HEK293 (cell line): Measurements from ENCODE around the gene AIF1L.

Experiments
- CTCF ChIA-PET: fragments of 350-600 bp; formaldehyde crosslinking; extraction: SDS; loops from one replicate; lab custom pipeline; 2021; ENCODE audit warnings: antibody characterized with exemption; lab: Yijun Ruan, JAX
- POLR2A ChIA-PET: fragments of 300-600 bp; formaldehyde crosslinking; extraction: SDS; loops from one replicate; lab custom pipeline; 2020; ENCODE audit warnings: antibody characterized with exemption, inconsistent platforms; lab: Yijun Ruan, JAX
- H3K27ac ChIP-seq: fragments of 200-500 bp; sonication (Bioruptor generic); 2 replicates; pipeline ENCODE4 v1.5.1; 2014; ENCODE audit warnings: low read depth, low read length, control low read depth, inconsistent platforms; ENCODE audit errors: extremely low read depth
- H3K36me3 ChIP-seq, 2 experiments: fragments of 200-500 bp in 1 of 2; sonication (Bioruptor generic) in 1 of 2; 1 replicate in 1 of 2; 2 replicates in 1 of 2; pipeline ENCODE4 v1.5.1; 2014 to 2017; ENCODE audit warnings: inconsistent platforms in 2 of 2, low read length in 2 of 2; ENCODE audit not compliant: control insufficient read depth in 2 of 2, insufficient read depth in 1 of 2
- H3K4me1 ChIP-seq: fragments of 200-500 bp; sonication (Bioruptor generic); 2 replicates; pipeline ENCODE4 v1.5.1; 2014; ENCODE audit warnings: mild to moderate bottlenecking, low read length, inconsistent platforms; ENCODE audit not compliant: control insufficient read depth, insufficient read depth
- H3K4me3 ChIP-seq: 2 replicates; pipeline ENCODE4 v1.5.1; 2011; ENCODE audit warnings: low read depth, mild to moderate bottlenecking, control low read depth, low read length, moderate library complexity
- H3K9me3 ChIP-seq: fragments of 200-500 bp; sonication (Bioruptor generic); 2 replicates; pipeline ENCODE4 v1.5.1; 2014; ENCODE audit warnings: low read depth, low read length, inconsistent platforms; ENCODE audit not compliant: control insufficient read depth, insufficient read depth
- ZNF214 ChIP-seq: fragments of 450-650 bp; formaldehyde crosslinking; IDR thresholded peaks from 2 replicates; pipeline ENCODE4 v1.5.1; 2017; ENCODE audit warnings: missing biosample characterization, mild to moderate bottlenecking, missing genetic modification characterization, borderline replicate concordance
- ZNF239 ChIP-seq: fragments of 450-650 bp; formaldehyde crosslinking; IDR thresholded peaks from 2 replicates; pipeline ENCODE4 v1.5.1; 2016; ENCODE audit warnings: missing biosample characterization, missing genetic modification characterization
- ZNF248 ChIP-seq: fragments of 450-650 bp; formaldehyde crosslinking; IDR thresholded peaks from 2 replicates; pipeline ENCODE4 v1.5.1; 2017; ENCODE audit warnings: missing biosample characterization, missing genetic modification characterization
- ZNF292 ChIP-seq: fragments of 450-650 bp; formaldehyde crosslinking; IDR thresholded peaks from 2 replicates; pipeline ENCODE4 v1.5.1; 2016; ENCODE audit warnings: low read depth, missing biosample characterization, missing genetic modification characterization, borderline replicate concordance
- ZNF311 ChIP-seq: fragments of 450-650 bp; formaldehyde crosslinking; IDR thresholded peaks from 2 replicates; pipeline ENCODE4 v1.5.1; 2017; ENCODE audit warnings: missing biosample characterization, missing genetic modification characterization, borderline replicate concordance
- ZNF449 ChIP-seq: fragments of 450-650 bp; formaldehyde crosslinking; IDR thresholded peaks from 2 replicates; pipeline ENCODE4 v1.5.1; 2017; ENCODE audit warnings: missing biosample characterization, mild to moderate bottlenecking, missing genetic modification characterization, moderate library complexity
- ZNF510 ChIP-seq: fragments of 450-650 bp; formaldehyde crosslinking; IDR thresholded peaks from 2 replicates; pipeline ENCODE4 v1.5.1; 2018; ENCODE audit warnings: mild to moderate bottlenecking, missing genetic modification characterization, missing biosample characterization; ENCODE audit not compliant: insufficient replicate concordance
- ZNF561 ChIP-seq: fragments of 450-650 bp; IDR thresholded peaks from 2 replicates; pipeline ENCODE4 v1.5.1; 2018; ENCODE audit warnings: missing biosample characterization, missing genetic modification characterization, borderline replicate concordance
- ZNF658 ChIP-seq: fragments of 450-650 bp; formaldehyde crosslinking; IDR thresholded peaks from 2 replicates; pipeline ENCODE4; 2016; ENCODE audit warnings: missing biosample characterization, missing genetic modification characterization
- ZNF677 ChIP-seq: fragments of 450-650 bp; IDR thresholded peaks from 2 replicates; pipeline ENCODE4 v1.5.0; 2018; ENCODE audit warnings: missing biosample characterization, mild to moderate bottlenecking, missing genetic modification characterization, moderate library complexity
- ZNF776 ChIP-seq: fragments of 450-650 bp; formaldehyde crosslinking; IDR thresholded peaks from 2 replicates; pipeline ENCODE4 v1.5.0; 2017; ENCODE audit warnings: missing biosample characterization, missing genetic modification characterization, borderline replicate concordance
- ZNF777 ChIP-seq: fragments of 450-650 bp; formaldehyde crosslinking; IDR thresholded peaks from 2 replicates; pipeline ENCODE4 v1.5.1; 2017; ENCODE audit warnings: missing biosample characterization, missing genetic modification characterization, borderline replicate concordance
- ZSCAN18 ChIP-seq: fragments of 450-650 bp; formaldehyde crosslinking; IDR thresholded peaks from 2 replicates; pipeline ENCODE4 v1.5.1; 2016; ENCODE audit warnings: missing biosample characterization, missing genetic modification characterization
- TF ChIP-seq, protein P1 (sequence below): fragments of 450-650 bp; formaldehyde crosslinking; IDR thresholded peaks from 2 replicates; pipeline ENCODE4 v1.5.1; 2016; ENCODE audit warnings: missing biosample characterization, missing genetic modification characterization
- TF ChIP-seq, protein P2 (sequence below): fragments of 450-650 bp; formaldehyde crosslinking; IDR thresholded peaks from 2 replicates; pipeline ENCODE4 v1.5.1; 2016; ENCODE audit warnings: missing biosample characterization, missing genetic modification characterization, borderline replicate concordance
- TF ChIP-seq, protein P3 (sequence below): IDR thresholded peaks from 2 replicates; pipeline ENCODE4 v1.6.1; 2011; ENCODE audit warnings: mild to moderate bottlenecking, low read depth, low read length, borderline replicate concordance
- TF ChIP-seq, protein P4 (sequence below): fragments of 450-650 bp; formaldehyde crosslinking; IDR thresholded peaks from 2 replicates; pipeline ENCODE4 v1.5.1; 2017; ENCODE audit warnings: missing biosample characterization, missing genetic modification characterization

The AIF1L gene

DNA sequence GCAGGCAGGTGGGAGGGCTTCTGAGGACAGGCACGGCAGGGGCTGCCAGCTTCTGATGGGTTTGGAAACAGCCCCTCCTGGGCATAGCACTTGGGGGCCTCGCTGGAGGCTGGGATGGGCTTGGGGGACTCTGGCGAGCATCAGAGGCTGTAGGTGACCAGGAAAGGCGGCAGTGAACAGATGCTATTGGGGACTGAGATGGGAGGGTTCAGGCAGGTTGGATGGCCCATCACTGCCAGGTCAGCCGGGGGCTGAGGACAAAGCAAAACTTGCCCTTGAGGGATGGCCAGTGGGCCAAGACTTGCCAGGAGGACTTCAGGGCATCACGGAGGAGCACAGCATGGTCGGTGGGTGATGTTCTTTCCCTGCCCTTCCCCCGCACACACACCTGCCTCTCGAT lies 6.7 kb downstream of the AIF1L start:
- CTCF ChIA-PET, result interaction anchor here (0.9 to 1.7 kb wide), 3 partner anchors 23 to 46 kb away, joined by 3 to 8 read pairs (median 3); partner anchors contain the start of gene NUP214

DNA sequence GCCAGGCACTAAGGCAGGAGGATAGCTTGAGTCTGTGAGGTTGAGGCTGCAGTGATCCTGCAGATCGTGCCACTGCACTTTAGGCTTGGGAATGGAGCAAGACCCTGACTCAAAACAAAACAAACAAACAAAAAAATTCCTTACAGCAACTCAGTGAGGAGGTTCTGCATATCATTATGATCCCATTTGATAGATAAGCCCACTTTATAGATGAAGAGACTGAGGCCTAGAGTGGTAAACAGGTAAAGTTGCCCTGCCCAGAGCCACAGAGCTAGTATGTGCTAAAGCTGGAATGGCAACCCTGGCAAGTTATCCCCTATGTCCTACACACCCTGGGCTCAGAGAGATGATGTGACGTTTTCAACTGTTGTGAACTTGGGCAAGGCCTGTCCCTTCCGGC lies 7.2 kb downstream of the AIF1L start:
- Histone ChIP-seq H3K36me3 (no peaks in the 10 kb centered on the region), H3K4me3 (no peak overlapping the region), H3K27ac (no peak overlapping the region), H3K4me1 (no peaks in the 10 kb centered on the region), H3K9me3 (no peaks in the 10 kb centered on the region)
- ChIA-PET CTCF (interaction anchor here (1.7 kb wide), 2 partner anchors 22 to 46 kb away, joined by 3 to 8 read pairs; partner anchors contain the start of gene NUP214), POLR2A (interaction anchor here (1.1 to 1.3 kb wide), 2 partner anchors 10 to 22 kb away, joined by 3 to 4 read pairs; partner anchors contain the start of gene NUP214)
- no peak for TF ChIP-seq ZNF776 (tag by site-specific recombination)
- TF ChIP-seq ZNF239, result no peak
- TF ChIP-seq ZSCAN18 (tag by site-specific recombination), result no peak
- TF ChIP-seq ZNF561 (tag by site-specific recombination), result no peak
- TF ChIP-seq, protein P1, sequence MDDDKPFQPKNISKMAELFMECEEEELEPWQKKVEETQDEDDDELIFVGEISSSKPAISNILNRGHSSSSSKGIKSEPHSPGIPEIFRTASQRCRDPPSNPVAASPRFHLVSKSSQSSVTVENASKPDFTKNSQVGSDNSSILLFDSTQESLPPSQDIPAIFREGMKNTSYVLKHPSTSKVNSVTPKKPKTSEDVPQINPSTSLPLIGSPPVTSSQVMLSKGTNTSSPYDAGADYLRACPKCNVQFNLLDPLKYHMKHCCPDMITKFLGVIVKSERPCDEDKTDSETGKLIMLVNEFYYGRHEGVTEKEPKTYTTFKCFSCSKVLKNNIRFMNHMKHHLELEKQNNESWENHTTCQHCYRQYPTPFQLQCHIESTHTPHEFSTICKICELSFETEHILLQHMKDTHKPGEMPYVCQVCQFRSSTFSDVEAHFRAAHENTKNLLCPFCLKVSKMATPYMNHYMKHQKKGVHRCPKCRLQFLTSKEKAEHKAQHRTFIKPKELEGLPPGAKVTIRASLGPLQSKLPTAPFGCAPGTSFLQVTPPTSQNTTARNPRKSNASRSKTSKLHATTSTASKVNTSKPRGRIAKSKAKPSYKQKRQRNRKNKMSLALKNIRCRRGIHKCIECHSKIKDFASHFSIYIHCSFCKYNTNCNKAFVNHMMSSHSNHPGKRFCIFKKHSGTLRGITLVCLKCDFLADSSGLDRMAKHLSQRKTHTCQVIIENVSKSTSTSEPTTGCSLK (tag by site-specific recombination), result no peak
- no peak for TF ChIP-seq ZNF292 (tag by site-specific recombination)
- no peak for TF ChIP-seq ZNF677 (tag by site-specific recombination)
- TF ChIP-seq, protein P2, sequence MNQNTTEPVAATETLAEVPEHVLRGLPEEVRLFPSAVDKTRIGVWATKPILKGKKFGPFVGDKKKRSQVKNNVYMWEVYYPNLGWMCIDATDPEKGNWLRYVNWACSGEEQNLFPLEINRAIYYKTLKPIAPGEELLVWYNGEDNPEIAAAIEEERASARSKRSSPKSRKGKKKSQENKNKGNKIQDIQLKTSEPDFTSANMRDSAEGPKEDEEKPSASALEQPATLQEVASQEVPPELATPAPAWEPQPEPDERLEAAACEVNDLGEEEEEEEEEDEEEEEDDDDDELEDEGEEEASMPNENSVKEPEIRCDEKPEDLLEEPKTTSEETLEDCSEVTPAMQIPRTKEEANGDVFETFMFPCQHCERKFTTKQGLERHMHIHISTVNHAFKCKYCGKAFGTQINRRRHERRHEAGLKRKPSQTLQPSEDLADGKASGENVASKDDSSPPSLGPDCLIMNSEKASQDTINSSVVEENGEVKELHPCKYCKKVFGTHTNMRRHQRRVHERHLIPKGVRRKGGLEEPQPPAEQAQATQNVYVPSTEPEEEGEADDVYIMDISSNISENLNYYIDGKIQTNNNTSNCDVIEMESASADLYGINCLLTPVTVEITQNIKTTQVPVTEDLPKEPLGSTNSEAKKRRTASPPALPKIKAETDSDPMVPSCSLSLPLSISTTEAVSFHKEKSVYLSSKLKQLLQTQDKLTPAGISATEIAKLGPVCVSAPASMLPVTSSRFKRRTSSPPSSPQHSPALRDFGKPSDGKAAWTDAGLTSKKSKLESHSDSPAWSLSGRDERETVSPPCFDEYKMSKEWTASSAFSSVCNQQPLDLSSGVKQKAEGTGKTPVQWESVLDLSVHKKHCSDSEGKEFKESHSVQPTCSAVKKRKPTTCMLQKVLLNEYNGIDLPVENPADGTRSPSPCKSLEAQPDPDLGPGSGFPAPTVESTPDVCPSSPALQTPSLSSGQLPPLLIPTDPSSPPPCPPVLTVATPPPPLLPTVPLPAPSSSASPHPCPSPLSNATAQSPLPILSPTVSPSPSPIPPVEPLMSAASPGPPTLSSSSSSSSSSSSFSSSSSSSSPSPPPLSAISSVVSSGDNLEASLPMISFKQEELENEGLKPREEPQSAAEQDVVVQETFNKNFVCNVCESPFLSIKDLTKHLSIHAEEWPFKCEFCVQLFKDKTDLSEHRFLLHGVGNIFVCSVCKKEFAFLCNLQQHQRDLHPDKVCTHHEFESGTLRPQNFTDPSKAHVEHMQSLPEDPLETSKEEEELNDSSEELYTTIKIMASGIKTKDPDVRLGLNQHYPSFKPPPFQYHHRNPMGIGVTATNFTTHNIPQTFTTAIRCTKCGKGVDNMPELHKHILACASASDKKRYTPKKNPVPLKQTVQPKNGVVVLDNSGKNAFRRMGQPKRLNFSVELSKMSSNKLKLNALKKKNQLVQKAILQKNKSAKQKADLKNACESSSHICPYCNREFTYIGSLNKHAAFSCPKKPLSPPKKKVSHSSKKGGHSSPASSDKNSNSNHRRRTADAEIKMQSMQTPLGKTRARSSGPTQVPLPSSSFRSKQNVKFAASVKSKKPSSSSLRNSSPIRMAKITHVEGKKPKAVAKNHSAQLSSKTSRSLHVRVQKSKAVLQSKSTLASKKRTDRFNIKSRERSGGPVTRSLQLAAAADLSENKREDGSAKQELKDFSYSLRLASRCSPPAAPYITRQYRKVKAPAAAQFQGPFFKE (tag by site-specific recombination), result no peak
- TF ChIP-seq ZNF777 (tag by site-specific recombination), result no peak
- no peak for TF ChIP-seq ZNF248 (tag by site-specific recombination)
- TF ChIP-seq ZNF311, result no peak
- no peak for TF ChIP-seq ZNF658 (tag by site-specific recombination)

More for the DNA sequence above, 6.7 kb downstream of the AIF1L start:
- TF ChIP-seq ZNF449 (tag by site-specific recombination) (no peak), ZNF214 (tag by site-specific recombination) (no peak), ZNF510 (no peak)
- TF ChIP-seq, protein P3, sequence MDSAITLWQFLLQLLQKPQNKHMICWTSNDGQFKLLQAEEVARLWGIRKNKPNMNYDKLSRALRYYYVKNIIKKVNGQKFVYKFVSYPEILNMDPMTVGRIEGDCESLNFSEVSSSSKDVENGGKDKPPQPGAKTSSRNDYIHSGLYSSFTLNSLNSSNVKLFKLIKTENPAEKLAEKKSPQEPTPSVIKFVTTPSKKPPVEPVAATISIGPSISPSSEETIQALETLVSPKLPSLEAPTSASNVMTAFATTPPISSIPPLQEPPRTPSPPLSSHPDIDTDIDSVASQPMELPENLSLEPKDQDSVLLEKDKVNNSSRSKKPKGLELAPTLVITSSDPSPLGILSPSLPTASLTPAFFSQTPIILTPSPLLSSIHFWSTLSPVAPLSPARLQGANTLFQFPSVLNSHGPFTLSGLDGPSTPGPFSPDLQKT, result no peak
- TF ChIP-seq, protein P4, sequence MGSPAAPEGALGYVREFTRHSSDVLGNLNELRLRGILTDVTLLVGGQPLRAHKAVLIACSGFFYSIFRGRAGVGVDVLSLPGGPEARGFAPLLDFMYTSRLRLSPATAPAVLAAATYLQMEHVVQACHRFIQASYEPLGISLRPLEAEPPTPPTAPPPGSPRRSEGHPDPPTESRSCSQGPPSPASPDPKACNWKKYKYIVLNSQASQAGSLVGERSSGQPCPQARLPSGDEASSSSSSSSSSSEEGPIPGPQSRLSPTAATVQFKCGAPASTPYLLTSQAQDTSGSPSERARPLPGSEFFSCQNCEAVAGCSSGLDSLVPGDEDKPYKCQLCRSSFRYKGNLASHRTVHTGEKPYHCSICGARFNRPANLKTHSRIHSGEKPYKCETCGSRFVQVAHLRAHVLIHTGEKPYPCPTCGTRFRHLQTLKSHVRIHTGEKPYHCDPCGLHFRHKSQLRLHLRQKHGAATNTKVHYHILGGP (tag by site-specific recombination), result no peak
- TF ChIP-seq, all 188 proteins: peak for 0
- no peaks in the 10 kb centered on the region for H3K9me3 ChIP-seq
- POLR2A ChIA-PET, result interaction anchor here (1.1 to 1.3 kb wide), 2 partner anchors 10 to 22 kb away, joined by 3 to 4 read pairs; partner anchors contain the start of gene NUP214
- no peaks in the 10 kb centered on the region for H3K4me1 ChIP-seq
- no peak overlapping the region for H3K27ac ChIP-seq
- no peaks in the 10 kb centered on the region for H3K36me3 ChIP-seq
- H3K4me3 ChIP-seq, result no peak overlapping the region
